GM18861 (cell line): Measurements from ENCODE around the gene LHX4.

Experiments
- ATAC-seq: cut with Tn5 transposase; IDR thresholded peaks from one replicate; pipeline ENCODE4 v1.9.1; 2021; ENCODE audit not compliant: unreplicated experiment

LHX4 gene

DNA sequence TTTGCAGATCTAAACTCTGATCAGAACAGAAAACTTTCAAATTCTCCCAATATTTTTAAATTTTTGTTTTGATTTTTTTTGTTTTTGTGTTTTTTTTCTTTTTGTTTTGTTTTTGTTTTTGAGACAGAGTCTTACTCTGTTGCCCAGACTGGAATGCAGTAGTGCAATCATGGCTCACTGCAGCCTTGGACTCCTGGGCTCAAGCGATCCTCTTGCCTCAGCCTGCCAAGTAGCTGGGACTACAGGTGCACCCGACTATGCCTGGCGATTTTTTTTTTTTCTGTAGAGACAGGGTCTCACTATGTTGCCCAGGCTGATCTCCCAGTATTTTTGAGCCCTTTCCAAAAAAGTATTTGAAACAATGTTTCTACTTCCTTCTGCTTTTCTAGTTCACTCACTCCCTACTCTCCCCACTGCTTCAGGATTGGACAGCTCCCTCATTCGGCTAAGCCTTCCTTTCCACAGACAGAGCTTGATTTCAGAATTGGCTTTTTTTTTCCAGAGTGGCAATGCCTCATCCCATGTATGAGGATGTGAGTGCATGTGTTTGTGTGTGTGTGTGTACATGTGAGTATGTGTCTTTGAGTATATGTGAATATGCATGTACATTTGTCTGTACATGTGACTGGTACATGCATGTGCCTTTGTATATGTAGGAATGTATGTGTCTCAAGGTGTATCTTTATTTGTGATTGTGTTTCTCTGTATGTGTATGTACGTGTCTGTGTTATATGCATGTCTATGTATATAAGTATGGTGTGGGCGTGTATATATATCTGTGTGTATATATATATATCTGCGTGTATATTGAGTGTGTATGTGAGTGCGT, 11.9 kb downstream of the LHX4 start:
- no peak for ATAC-seq

DNA sequence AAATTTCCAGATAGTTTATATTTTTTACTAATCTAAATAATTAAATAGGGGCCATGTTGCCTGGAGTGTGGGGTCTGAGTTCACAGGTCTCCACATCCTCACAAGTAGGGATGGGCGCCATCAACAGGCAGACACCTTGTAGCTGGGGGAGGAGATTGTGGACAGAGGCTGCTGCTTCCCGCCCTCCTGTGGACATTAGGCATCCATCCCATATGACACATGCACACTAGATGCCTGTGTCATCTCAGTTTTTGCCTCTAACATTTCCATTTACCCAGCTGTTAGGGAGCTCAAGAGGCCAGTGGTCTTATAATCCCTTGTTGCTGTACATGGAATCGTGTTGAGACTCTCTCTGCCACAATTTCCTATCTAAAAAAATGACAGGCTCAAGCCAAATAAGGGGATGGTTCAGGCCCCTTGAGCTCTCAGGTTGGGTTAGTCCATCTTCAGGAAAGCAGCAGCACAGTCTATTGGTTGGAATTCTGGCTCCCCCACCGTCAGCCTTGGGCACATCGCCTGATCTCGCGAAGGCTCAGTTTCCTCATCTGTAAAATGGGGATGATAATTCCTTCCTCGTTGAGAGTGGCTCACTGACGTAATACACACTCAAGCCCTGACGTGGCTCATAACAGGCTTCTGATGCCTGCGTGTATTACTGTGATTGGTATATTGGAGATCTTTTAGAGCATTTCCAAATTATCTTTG, 13.6 kb downstream of the LHX4 start:
- ATAC-seq = no peak

DNA sequence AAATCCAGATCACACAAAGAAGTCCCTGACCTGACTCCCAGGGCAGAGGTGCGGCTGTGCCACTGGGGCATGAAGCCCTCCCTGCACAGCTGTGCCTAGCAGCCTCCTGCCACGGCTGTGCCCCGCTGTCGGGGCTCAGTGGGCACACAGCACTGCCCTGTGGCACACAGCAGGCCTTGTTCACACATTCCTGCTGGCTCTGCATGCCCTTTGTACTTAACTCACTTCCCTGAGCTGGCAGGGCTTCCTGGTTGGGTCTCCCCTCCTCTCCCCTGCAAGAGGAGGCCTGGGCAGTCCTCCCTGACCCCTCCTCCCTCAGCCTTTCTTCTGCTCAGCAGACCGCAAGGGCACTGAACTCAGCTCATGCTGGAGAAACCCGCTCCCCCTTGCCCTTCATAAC, 14.8 kb downstream of the LHX4 start:
- no peak for ATAC-seq

DNA sequence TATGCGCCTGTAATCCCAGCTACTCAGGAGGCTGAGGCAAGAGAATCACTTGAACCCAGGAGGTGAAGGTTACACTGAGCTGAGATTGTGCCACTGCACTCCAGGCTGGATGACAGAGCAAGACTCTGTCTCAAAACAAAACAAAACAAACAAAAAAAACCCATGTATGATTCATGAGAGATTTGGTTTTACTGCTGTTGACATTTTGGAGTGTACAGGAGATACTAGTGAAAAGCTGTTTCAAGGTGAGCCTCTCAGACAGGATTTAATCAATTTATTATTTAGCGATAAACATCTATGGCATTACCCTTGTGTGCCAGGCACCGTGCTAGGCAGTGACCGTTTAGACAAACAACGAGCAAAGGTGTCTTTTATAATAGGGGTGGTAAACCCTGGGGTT, 16.5 kb downstream of the LHX4 start:
- no peak for ATAC-seq

DNA sequence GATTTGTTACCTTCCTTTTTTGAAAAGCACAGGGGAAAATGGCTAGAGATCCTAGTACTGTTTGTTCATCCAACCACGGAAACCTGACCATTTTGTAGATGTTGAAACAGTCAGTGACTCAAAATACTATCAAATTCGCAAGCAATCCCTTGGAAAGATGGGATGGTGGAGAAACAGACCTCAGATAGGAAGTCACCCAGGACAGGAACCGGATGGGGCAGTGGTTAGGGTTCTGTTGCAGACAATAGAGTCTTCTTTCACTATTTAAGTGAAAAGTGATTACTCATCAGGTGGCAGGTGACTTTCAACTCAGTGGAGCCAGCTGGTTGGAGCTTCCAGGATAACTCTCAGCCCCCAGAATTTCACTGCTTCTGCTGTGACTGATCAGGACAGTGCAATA, 17.0 kb downstream of the LHX4 start:
- ATAC-seq = no peak

DNA sequence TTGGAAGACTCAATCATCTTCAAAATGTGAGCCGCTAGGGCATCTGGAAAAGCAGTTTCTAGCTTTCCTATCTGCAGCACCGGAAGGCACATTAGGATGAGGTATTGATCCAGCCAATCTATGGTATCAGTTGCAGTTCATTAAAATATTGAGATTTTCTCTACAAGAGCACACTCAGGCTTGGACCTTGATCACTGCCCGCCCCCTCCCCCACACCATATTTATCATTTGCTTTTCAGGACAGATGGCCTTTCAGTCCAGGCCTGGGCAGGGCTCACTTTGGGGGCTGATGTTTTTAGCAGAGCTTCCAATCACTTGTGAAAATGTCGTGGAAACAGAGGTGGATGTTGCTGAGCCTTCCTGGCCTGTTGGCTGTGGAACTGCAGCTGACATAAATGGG, 17.5 kb downstream of the LHX4 start:
- ATAC-seq = no peak

DNA sequence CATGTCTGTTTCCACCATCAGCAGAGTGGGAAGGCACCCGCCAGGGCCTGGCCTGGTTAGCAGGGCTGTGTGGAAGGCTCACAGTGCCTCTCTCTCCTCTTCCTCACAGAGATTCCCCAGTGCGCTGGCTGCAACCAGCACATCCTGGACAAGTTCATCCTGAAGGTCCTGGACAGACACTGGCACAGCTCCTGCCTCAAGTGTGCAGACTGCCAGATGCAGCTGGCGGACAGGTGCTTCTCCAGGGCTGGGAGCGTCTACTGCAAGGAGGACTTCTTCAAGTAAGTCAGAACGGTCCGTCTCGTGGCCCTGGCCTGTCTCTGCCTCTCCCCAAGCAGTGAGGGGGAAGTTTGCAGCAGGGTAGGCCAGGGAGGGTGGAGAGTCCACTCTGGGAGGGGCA, 18.1 kb downstream of the LHX4 start:
- no peak for ATAC-seq

DNA sequence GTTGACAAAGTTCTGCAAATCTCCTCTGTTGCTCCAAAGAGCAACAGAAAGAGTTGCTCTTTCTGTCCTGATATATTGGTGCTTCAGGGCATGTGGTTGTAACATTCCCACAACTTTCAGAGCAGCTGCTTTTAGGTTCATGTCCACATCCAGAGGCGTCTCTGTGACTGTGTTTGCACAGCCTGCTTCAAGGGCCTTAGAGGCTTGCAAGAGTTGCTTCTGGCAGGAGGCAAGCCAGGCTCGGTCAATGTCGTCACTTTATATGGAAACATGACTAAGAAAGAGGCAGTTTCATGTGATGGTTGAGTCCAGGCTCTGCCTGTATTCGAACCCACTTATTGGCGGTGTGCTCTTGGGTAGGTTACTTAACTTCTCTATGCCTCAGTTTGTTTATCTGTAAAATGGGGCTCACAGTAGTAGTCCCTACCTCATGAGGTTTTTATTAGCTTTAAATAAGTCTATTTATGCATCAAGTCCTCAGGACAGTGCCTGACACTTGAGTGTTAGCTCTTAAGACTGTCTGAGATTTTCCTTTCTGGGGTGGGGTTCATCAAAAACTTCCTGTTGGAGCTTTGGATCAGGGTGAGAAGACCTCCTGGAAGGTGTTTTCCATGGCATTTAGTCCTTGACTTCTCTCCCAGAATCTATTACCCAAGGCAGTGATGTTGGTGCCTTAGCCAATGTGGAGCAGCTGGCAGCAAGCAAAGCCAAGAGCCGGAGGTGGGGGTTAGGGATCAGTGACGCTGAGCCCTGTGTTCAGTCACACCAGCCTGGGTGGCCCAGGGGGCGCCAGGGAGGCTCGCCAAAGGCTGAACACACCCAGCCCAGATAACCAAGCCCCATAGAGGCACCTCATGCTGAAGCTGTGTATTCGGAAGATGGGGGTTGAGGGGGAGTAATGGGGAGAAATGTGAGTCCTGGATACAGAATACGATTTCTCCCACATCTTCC, 18.9 kb downstream of the LHX4 start:
- ATAC-seq = no peak

DNA sequence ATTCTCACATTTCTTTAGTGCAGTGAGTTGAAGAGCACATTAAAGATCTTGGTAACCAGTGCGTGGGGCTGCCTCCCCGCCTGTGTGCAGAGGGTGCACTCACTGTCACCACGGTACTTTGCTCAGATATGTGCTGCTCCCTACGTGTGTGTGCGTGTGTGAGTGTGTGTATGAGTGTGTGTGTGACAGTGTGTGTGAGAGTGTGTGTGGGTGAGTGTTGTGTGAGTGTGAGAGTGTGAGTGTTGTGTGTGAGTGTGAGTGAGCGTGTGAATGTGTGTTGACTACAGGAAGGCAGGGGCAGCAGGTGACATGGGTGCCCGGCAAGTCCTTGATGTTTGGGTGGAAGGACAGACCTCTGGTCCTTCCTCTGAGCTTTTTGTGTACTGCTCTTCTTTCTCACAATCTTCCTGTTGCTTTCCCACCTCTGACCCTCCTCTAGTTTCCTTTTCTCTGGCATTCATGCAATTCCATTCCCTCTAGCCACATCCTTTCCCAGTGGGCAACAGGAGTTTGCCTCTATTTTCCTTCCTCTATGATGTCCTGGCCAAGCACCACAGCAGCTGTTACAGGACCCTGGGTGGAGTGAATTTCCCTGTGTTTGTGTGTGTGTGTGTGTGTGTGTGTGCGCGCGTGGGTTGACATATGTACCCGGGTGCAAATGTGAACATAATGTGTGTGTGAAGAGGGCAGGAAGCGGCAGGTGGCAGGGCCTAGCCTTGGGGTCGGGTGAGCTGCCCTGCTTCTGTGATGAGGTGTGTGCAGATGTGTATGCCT, 19.8 kb downstream of the LHX4 start:
- ATAC-seq = no peak

DNA sequence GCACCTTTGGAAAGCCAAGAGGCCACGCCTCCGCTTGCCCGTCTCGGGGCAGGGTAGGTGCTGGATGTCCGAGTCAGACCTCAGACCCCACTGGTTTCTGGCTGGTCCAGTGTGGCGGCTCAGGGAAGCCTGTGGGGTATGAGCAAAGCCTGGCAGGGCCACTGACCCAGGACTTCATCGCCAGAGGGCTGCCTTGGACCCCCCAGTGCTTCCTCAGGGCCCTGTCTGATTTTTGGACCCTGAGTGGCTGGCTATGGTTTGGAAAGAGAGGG, 20.4 kb downstream of the LHX4 start:
- no peak for ATAC-seq

DNA sequence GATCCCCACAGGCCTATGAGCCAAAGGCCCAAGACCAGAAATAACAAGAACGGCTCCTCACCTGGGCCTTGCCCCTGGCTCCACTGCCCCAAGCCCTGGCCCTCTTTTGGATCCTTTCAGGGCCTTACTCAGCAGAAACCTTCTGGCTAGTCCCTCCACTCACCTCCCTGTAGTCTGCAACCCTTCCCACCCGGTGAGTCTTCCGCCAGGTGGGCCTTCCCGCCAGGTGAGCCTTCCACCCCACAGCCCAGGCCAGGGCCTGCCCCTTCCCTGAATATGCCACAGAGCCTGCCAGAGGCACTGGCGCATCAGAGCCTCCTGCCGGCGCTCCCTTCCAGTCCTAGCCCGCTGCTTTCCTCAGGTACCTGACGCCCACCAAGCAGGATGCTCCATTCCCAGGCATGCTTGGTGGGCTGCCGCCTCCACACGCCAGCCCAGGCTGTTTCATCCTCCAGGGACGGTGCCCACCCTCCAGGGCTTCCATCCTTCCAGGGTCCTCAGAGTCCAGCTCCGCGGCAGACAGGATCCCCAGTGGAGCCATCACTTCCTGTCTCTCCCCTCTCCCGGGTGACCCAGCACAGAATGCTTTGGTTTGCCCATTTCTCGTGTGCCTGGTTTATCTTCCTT, 20.9 kb downstream of the LHX4 start:
- no peak for ATAC-seq

DNA sequence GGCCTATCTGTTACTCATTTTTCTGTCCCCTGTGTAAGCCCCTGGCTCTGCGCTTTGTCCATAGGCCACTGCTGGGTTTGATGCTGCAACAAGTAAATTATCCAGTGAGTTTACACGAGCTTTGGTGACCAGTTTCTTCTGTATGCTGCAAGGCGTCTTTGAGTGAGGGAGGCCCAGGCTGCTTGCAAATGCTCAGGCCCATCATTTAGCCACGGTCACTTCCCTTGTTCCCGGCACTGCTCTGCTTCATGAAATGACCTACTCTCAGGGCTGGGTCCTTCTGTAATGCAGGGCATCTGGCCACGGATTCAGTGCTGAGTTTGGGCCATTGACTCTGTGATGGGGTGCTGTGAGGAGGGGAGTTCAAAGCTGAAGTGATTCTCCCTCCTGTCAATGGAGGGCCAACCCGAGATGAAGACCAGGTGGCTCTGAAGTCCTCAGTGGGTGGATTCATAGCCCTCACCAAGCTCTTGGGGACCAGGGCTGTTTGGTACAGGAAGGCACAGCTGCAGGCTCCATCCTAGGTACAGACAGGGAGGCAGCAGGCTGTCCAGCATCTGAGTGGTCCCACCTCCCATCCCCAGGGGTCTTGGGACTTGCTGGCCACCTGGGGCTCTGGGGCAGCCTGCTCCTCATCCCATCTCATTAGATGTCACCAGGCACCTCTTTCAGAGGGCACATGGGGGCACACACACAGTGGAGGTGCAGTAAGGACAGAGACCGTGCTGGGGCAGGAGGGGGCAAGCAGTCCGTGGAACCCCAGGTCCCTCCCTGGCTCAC, 21.7 kb downstream of the LHX4 start:
- no peak for ATAC-seq

DNA sequence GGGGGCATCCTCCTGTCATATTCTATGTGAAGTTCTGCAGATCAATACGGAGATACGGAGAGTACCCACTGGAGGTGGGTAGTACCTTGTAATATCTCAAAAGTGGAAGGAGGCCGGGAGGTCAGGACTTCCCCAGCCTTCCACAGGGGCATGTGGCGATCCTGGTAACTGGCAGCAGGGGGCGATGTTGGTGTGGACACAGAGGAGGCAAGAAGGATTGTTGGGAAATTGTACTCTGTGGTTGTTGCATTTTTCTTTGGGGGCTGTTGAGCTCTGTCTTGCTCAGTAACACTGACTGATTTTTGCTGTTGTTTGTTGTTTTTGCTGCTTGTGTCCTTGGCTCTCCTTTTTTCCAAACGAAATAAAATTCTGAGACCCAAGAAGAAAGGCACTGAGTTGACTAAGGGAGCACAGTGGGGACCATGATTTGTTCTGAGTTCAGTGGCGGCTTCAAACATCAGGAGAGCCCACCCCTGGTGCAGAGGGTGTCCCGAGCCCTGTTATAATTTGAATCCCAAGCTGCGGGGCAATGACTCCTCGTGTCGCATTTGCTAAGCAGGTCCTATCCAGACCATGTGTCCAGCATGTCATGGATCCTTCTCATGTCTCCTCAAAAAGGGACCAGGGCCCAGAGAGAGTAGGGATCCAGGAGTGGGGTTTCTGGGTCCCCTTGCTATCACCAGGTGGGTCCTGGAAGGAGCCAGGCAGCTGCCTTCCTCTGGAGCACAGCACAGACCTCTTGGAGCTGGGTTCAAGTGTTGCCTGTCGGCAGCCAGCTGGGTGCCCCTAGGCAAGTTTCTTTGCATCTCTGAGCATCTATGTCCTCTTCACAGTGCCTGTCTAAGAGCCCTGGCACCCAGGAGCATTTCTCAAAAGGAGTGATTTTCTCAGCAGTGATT, 22.8 kb downstream of the LHX4 start:
- ATAC-seq = no peak

DNA sequence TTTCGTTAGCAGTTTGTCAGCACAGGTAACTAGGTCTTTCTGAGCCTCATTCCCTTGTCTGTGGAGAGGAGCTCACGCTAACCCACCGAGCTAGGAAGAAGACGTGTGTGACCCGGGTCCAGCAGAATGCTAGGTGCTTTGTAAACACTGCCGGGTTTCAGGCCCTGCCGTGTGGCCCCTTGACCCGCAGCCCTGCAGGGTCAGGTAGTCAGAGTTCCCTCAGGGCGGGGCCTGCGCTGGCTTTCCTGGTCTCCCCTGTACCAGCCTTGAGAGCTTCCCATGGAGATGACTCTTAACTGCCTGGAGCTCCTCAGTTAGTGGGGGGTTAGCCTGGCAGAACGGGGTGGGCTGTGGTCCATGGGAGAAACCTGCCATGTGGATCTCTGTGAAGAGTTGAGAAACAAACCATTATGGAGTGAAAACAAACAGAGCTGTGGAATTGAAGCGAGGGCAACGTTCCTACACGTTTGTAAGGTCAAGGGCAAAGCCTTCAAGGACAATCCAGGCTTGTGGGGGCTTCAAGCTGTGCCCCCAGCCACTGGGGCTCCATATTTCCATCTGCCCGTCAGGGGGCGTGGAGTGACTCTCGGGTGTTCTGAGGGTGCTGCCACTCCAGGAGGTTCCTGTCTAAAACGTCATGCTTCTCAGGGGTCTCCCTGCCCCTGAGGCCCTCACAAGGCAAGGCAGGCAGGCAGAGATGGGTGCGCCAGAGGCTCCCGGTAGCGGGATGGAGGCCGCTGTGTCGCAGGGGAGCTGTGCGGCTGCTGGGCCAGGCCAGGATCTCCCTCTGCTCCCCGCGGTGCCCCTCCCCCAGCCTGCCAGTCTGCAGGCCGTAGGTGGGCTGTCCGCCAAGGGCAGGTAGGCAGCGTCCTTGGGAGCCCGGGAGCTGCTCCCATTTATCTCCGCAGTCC, 23.8 kb downstream of the LHX4 start:
- ATAC-seq = no peak

DNA sequence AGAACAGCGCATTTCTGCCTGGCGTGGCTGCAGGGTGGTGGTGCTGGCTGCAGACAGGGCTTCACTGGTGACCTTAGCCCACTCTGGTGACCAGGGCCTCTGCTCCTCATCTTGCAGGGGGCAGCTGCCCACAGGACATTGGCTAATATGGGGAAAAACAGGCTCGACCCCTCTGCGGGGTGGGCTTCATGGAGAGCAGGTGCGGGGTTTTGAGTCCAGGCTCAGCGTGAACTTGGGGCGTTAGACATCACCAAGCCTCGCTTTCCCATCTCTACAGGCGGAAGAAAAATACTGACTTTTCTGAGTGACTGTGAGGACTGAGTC, 24.4 kb downstream of the LHX4 start:
- ATAC-seq = no peak

DNA sequence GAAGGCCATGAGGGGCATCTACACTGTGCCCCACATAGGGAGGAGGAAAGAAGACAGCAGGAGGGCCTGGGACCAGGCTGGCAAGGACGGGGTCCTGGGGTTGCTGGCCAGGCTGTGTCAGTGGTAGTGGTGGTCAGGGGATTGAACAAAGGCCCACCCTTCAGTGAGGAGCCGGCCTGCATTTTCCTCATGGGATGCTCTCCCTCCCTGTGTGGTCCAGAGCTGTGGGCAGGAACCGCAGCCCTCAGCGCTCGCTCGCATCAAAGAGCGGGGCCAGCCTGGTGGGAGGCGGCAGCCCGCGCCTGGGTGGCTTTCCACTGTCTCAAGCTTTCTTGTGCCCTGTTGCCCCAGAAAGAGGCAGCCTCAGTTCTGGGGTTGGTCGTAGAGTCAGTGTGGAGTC, 24.8 kb downstream of the LHX4 start:
- no peak for ATAC-seq

DNA sequence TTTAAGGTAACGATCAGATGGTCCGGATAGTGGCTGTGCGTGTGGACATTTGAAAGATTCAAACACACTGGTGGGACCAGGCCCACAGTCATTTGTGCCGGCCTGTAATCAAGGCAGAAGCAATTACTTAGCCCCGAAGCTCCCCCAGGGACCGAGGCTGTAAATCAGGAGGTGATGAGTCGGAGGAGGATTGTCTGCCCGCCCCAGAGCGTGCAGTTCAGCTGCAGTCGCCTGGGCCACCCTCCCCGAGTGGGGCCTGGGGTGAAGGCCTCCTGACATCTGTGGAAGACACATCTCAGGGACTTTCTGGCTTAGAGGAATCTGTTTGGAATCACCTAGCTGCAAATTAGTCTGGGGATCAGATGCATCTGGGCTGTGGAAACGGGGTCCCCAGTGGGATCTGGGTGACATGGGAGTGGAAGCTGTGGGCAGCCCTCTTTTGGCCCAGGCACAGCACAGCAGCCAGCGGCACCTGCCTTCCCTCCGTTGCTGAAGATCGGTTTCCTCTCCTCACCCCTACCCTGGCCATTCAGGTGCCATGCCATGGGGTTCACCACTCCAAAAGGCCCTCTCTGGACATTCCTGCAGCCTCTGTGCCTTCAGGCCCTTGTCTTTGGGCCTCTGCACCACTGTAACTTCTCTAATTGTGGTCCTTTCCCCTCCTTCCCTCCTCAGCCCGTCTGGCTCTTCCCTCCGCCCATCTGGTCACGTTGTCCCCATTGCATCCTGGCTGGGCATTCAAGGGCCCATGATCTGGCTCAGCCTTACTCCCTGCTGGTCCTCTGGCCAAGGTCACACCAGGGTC, 25.7 kb downstream of the LHX4 start:
- no peak for ATAC-seq
